GM18505 (cell line): ENCODE data around the gene DENND4C.
"Not testable (repeated sequence)": the region's sequence is repeated elsewhere in the genome, so short reads cannot be mapped to it uniquely, and the experiment has no call there.

Experiments used
- ATAC-seq: cut with Tn5 transposase; IDR thresholded peaks from one replicate; pipeline ENCODE4 v1.9.1; 2021; ENCODE audit not compliant: unreplicated experiment
- POLR2A ChIP-seq: IDR thresholded peaks from 4 replicates; pipeline ENCODE4 v1.6.1; 2011; ENCODE audit warnings: borderline replicate concordance; ENCODE audit not compliant: insufficient read depth, insufficient read length; ENCODE audit errors: extremely low read depth

The DENND4C gene

DNA sequence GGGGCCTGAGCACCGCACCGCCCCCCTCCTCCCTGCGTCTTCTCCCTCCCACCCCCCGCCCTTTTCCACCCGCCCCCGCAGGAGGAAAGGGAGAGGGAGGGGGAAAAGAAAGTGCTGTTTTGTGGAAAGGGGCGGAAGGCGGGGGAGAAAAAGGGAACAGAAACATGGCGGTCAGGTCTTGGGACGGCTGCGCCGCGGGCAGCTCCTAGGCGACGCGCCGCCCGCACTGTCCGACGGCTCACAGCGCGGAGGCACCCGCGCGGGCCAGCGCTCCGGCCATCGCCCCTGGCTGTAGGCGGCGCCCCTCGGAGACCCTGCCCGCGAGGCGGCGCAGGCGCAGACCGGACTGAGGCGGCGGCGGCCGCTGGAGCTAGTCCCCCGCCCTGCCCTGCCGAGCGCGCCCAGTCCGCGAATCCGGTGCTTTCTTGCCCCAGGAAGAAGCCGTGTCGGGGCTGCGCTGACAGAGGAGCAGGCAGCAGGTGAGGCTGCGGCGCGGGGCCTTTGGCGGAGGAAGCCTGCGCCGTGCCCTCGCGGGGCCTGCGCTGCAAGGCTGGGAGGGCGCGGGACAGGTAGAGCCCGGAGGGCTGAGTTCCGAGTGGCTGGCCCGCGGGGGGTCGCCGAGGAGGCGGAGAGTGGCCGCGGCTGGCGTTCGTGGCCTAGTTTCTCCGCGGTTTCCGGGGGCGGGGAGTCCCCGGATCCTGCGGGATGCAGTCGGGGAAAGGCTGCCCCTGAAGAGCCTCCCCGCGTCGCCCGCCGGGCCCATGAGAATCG is at the start of gene DENND4C:
Gene DENND4C (plus strand): TSS at position 339 of the 771 bp plus-strand sequence. CDS start 45,482 bp downstream, outside the sequence.
- peak; percentile 84 for TF ChIP-seq POLR2A
- ATAC-seq, result peak; percentile 79

- TF ChIP-seq POLR2A, result no peak
- ATAC-seq, result no peak
Measured at GRCh38 chr9:19180991-19181390, 49.5 kb upstream of the DENND4C start.

DNA sequence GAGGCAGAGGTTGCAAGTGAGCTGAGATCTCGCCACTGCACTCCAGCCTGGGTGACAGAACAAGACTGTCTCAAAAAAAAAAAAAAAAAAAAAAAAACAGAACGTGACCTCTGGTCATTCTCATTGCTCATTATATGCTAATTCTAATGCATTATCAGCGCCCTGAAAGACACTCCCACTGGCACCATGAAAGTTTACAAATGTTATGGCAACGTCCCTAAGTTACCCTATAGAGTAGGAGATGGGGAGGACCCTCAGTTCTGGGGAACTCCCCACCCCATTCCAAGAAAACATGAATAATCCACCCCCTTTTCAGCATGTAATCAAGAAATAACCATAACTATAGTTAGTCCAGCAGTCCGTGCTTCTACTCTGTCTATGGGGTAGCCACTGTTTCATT is 48.9 kb upstream of the DENND4C start:
- no peak for TF ChIP-seq POLR2A
- no peak for ATAC-seq

DNA sequence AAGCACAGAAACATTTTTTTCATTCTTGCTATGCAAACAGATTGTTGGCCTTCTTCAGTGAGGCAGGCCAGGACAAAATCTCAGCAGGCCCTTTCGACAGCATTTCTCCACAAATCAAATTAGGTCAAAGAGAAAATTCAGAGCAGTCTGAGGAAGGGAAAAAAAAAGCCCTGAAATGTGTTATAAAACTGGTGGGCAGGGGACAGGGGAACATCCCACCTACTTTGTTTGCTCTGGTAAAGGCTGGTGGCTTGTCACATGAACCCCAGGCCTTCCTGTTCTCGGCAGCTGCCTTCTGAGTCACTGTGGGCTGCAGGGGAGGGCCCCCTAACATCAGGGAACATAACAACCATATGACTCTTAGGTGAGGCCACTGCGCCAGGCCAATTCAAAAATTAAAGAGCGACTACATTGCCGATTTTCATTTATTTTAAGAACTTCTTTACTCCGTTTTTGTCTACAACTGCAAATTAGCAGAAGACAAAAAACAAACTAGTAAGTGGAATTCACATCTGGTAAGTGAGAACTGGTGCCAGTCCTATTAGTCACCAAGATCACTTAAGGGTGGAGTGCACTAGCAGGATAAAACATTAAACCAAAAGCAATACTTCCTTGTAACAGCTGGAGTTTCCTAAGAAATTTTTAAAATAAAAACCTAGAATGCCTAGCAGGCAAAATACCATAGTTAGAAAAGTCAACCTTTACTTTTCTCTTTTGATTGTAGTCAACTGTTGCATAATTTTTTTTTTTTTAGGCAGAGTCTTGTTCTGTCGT is 46.2 kb upstream of the DENND4C start:
- peak; percentile 98 for ATAC-seq

GRCh38 chr9:19185191-19185590 is 45.3 kb upstream of the DENND4C start:
- TF ChIP-seq POLR2A, result no peak

More for the DNA sequence above, 46.2 kb upstream of the DENND4C start:
- TF ChIP-seq POLR2A, result no peak

DNA sequence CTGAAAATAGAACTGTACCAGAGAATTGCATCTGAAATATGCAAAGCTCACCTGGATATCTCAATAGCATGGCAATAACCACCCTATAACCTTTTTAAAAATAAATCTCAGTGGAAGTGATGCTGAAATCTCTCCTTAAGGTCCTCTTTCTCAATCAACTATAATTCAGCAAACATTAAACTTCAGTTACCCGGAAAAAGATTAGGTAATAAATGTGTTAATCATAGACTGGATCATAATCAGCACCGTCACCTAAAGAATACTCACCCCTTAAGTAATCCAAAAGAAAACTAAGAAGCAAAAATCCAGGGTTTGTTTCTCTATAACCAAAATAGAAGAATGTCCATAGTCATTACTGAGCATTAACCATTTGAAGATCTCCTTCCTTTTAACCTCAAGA is 44.3 kb upstream of the DENND4C start:
- TF ChIP-seq POLR2A, result no peak
- ATAC-seq, result no peak

More at GRCh38 chr9:19185191-19185590, 45.3 kb upstream of the DENND4C start:
- no peak for ATAC-seq

- no peak for TF ChIP-seq POLR2A
- ATAC-seq, result no peak
Measured at GRCh38 chr9:19188771-19189170, 41.7 kb upstream of the DENND4C start.

GRCh38 chr9:19192202-19193028 is 38.1 kb upstream of the DENND4C start:
- no peak for ATAC-seq
- no peak for TF ChIP-seq POLR2A

DNA sequence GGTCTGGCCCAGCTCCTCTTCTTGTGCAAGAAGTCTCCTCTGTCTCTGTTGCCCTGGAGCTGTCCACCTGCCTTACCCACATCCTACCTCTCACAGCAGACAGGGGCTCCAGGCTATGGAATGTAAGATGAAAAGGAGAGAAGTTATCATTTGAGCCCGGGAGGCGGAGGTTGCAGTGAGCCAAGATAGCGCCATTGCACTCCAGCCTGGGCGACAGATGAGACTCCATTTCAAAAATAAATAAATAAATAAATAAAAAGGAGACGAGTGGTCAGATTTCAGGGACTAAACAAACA is 37.5 kb upstream of the DENND4C start:
- no peak for ATAC-seq
- TF ChIP-seq POLR2A, result no peak

- ATAC-seq, result not testable (repeated sequence)
Measured at GRCh38 chr9:19193358-19193973, 37.0 kb upstream of the DENND4C start.

- no peak for ATAC-seq
- TF ChIP-seq POLR2A, result no peak
Measured at GRCh38 chr9:19198406-19198805, 32.1 kb upstream of the DENND4C start.

GRCh38 chr9:19199012-19199411 is 31.5 kb upstream of the DENND4C start:
- no peak for ATAC-seq
- no peak for TF ChIP-seq POLR2A

DNA sequence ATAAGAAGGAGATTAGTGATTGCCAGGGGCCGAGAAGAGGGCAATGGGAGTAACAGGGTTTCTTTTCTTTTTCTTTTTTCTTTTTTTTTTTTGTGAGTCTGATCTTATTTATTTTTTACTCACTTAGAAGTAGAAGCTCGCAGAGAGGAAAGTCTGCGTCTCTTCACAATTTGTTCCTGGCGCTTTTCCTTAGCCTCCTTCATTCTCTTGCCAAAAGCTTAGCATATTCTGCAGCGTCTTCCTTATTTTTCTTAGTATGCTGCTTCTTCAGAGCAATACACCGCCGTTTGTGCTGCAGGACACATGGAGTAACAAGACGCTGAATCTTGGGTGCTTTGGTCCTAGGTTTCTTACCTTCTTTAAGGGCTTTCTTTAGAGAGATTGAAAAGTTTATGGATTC is 30.3 kb upstream of the DENND4C start:
- no peak for TF ChIP-seq POLR2A
- ATAC-seq, result no peak
